Measurements from ENCODE around the gene CPB2. TPM values are rescaled to one million over a fixed set of nuclear protein-coding genes. Genes with fewer than 3 reads are reported as not detected.

Gene CPB2
- total and polyA plus RNA-seq, 2 of the 8 experiments (the other 6 are each of a cell fraction or from before 2014, with no cell fraction given) = not detected

GRCh38 chr13:46127358-46128023, 22.7 kb upstream of the CPB2 start (continued):
- TF ChIP-seq, protein P1, sequence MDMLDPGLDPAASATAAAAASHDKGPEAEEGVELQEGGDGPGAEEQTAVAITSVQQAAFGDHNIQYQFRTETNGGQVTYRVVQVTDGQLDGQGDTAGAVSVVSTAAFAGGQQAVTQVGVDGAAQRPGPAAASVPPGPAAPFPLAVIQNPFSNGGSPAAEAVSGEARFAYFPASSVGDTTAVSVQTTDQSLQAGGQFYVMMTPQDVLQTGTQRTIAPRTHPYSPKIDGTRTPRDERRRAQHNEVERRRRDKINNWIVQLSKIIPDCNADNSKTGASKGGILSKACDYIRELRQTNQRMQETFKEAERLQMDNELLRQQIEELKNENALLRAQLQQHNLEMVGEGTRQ (IDR thresholded peaks at IDR 0.05; ENCODE audit: low read length) = no peak
- no peak for TF ChIP-seq RNF2 (IDR thresholded peaks at IDR 0.05; ENCODE audit: borderline replicate concordance, low read depth, low read length, missing control alignments, poor library complexity, severe bottlenecking)

Data from H1 (cell line).